ENCODE measurements around the gene ZNF182. TPM values are rescaled to one million over a fixed set of nuclear protein-coding genes. Genes with fewer than 3 reads are reported as not detected.

ZNF182 gene
- total RNA-seq, 4 donors from 2014 or later: 0.80 to 3.2 (median 1.4) TPM

- Histone ChIP-seq H3K27ac (peak overlapping the region; percentile 62 to 85 (median 72)), H3K4me3 (peak overlapping the region; percentile 36 to 72 (median 54)), H3K9me3 (no peaks in the 10 kb centered on the region), H3K36me3 (no peaks in the 10 kb centered on the region), H3K4me1 (peaks cover 0 to 18% (median 0%) of the 10 kb centered on the region in 3 donors), H3K27me3 (no peaks in the 10 kb centered on the region)
- no peak for DNase-seq
- TF ChIP-seq CTCF (IDR thresholded peaks at IDR 0.05) (no peak), POLR2A (IDR thresholded peaks at IDR 0.05) (no peak)
- intact Hi-C loops (cut with DNase I): no loop called here
- WGBS, 2 donors: 0 to 23% methylated on average over 6 to 10 of the region's 18 CpGs
Observed at GRCh38 chrX:48003367-48003757, 427 bp downstream of the ZNF182 start.

GRCh38 chrX:48002929-48003328 lies 860 bp downstream of the ZNF182 start:
- Histone ChIP-seq H3K9me3 (no peaks in the 10 kb centered on the region), H3K4me3 (peak overlapping the region; percentile 36 to 72 (median 54)), H3K27ac (peak overlapping the region in 2 of 4 donors; percentile 62 to 81), H3K27me3 (no peaks in the 10 kb centered on the region), H3K36me3 (no peaks in the 10 kb centered on the region), H3K4me1 (peaks cover 0 to 18% (median 0%) of the 10 kb centered on the region in 3 donors)
- intact Hi-C loops (cut with DNase I): no loop called here
- TF ChIP-seq POLR2A (IDR thresholded peaks at IDR 0.05) (no peak), CTCF (IDR thresholded peaks at IDR 0.05) (no peak)
- 27 to 43% methylated on average over 7 of the region's 7 CpGs for WGBS, 2 donors
- DNase-seq: no peak

- no peaks in the 10 kb centered on the region for H3K27me3 ChIP-seq
- H3K4me1 ChIP-seq: peaks cover 0 to 18% (median 0%) of the 10 kb centered on the region in 3 donors
- H3K9me3 ChIP-seq: no peaks in the 10 kb centered on the region
- intact Hi-C loops (cut with DNase I): no loop called here
- TF ChIP-seq POLR2A (IDR thresholded peaks at IDR 0.05) (no peak), CTCF (IDR thresholded peaks at IDR 0.05) (no peak)
- no peak overlapping the region for H3K27ac ChIP-seq
- no peak overlapping the region for H3K4me3 ChIP-seq
- no peaks in the 10 kb centered on the region for H3K36me3 ChIP-seq
- no peak for DNase-seq
- 52 to 61% methylated on average over 3 of the region's 3 CpGs for WGBS, 2 donors
Observed at GRCh38 chrX:48002319-48002718, 1.5 kb downstream of the ZNF182 start.

- Histone ChIP-seq H3K27ac (no peak overlapping the region), H3K9me3 (no peaks in the 10 kb centered on the region), H3K36me3 (peaks cover 0 to 9% (median 0%) of the 10 kb centered on the region in 3 donors), H3K27me3 (no peaks in the 10 kb centered on the region), H3K4me3 (no peak overlapping the region), H3K4me1 (peaks cover 0 to 18% (median 0%) of the 10 kb centered on the region in 3 donors)
- TF ChIP-seq POLR2A (IDR thresholded peaks at IDR 0.05): no peak
- TF ChIP-seq CTCF (IDR thresholded peaks at IDR 0.05): no peak
- no peak for DNase-seq
- intact Hi-C loops (cut with DNase I): no loop called here
- WGBS, 2 donors: 80 to 86% methylated on average over 3 of the region's 3 CpGs
Observed at GRCh38 chrX:48001260-48001659, 2.5 kb downstream of the ZNF182 start.

GRCh38 chrX:47992669-47993068 lies 11.1 kb downstream of the ZNF182 start:
- 93 to 100% methylated on average over 2 of the region's 2 CpGs for WGBS, 2 donors
- peaks cover 0 to 3% (median 0%) of the 10 kb centered on the region in 3 donors for H3K9me3 ChIP-seq
- H3K27me3 ChIP-seq: no peaks in the 10 kb centered on the region
- H3K4me3 ChIP-seq: no peak overlapping the region
- no peaks in the 10 kb centered on the region for H3K4me1 ChIP-seq
- intact Hi-C loops (cut with DNase I): no loop called here
- H3K27ac ChIP-seq: no peak overlapping the region
- H3K36me3 ChIP-seq: peaks cover 0 to 40% (median 0%) of the 10 kb centered on the region in 3 donors
- DNase-seq: no peak
- TF ChIP-seq POLR2A (IDR thresholded peaks at IDR 0.05) (no peak), CTCF (IDR thresholded peaks at IDR 0.05) (no peak)

All from esophagus squamous epithelium (tissue), 5 donors.